Measurements from ENCODE around the gene PPP1CA.
A peak's percentile ranks its signal among the peaks of the same experiment; 100 is the strongest.
"Not testable (repeated sequence)": the region's sequence is repeated elsewhere in the genome, so short reads cannot be mapped to it uniquely, and the experiment has no call there.

The PPP1CA gene

GRCh38 chr11:67408437-67409200, 7.0 kb upstream of the PPP1CA start:
- Histone ChIP-seq H3K36me3 (ENCODE audit: control insufficient read depth, insufficient read depth, low read length) (no peaks in the 10 kb centered on the region), H3K4me3 (ENCODE audit: low read length) (no peak overlapping the region), H3K27ac (ENCODE audit: low read length) (no peak overlapping the region), H3K9me3 (ENCODE audit: control insufficient read depth, insufficient read depth, low read length) (no peaks in the 10 kb centered on the region), H3K27me3 (ENCODE audit: control insufficient read depth, insufficient read depth, low read length) (no peaks in the 10 kb centered on the region), H3K4me1 (ENCODE audit: control insufficient read depth, insufficient read depth, low read length) (peaks cover 4% of the 10 kb centered on the region)
- no CpG with 5 or more reads among the region's 18 CpGs for WGBS (ENCODE audit: insufficient coverage, insufficient read length)
- DNase-seq (ENCODE audit: low read depth, low spot score): no peak

GRCh38 chr11:67407688-67408163, 6.1 kb upstream of the PPP1CA start:
- H3K27ac ChIP-seq (ENCODE audit: low read length): no peak overlapping the region
- no peak overlapping the region for H3K4me3 ChIP-seq (ENCODE audit: low read length)
- H3K9me3 ChIP-seq (ENCODE audit: control insufficient read depth, insufficient read depth, low read length): no peaks in the 10 kb centered on the region
- H3K27me3 ChIP-seq (ENCODE audit: control insufficient read depth, insufficient read depth, low read length): no peaks in the 10 kb centered on the region
- no peak for DNase-seq (ENCODE audit: low read depth, low spot score)
- H3K4me1 ChIP-seq (ENCODE audit: control insufficient read depth, insufficient read depth, low read length): peaks cover 4% of the 10 kb centered on the region
- no peaks in the 10 kb centered on the region for H3K36me3 ChIP-seq (ENCODE audit: control insufficient read depth, insufficient read depth, low read length)
- WGBS (ENCODE audit: insufficient coverage, insufficient read length): no CpG with 5 or more reads among the region's 12 CpGs

- Histone ChIP-seq H3K4me1 (ENCODE audit: control insufficient read depth, insufficient read depth, low read length) (peaks cover 4% of the 10 kb centered on the region), H3K9me3 (ENCODE audit: control insufficient read depth, insufficient read depth, low read length) (no peaks in the 10 kb centered on the region), H3K27me3 (ENCODE audit: control insufficient read depth, insufficient read depth, low read length) (no peaks in the 10 kb centered on the region), H3K36me3 (ENCODE audit: control insufficient read depth, insufficient read depth, low read length) (no peaks in the 10 kb centered on the region), H3K27ac (ENCODE audit: low read length) (no peak overlapping the region), H3K4me3 (ENCODE audit: low read length) (no peak overlapping the region)
- WGBS (ENCODE audit: insufficient coverage, insufficient read length): no CpG with 5 or more reads among the region's 12 CpGs
- DNase-seq (ENCODE audit: low read depth, low spot score): no peak
Measured at GRCh38 chr11:67406969-67407687, 5.5 kb upstream of the PPP1CA start.

GRCh38 chr11:67406420-67406968, 4.8 kb upstream of the PPP1CA start:
- Histone ChIP-seq H3K27me3 (ENCODE audit: control insufficient read depth, insufficient read depth, low read length) (no peaks in the 10 kb centered on the region), H3K9me3 (ENCODE audit: control insufficient read depth, insufficient read depth, low read length) (no peaks in the 10 kb centered on the region), H3K27ac (ENCODE audit: low read length) (no peak overlapping the region), H3K4me1 (ENCODE audit: control insufficient read depth, insufficient read depth, low read length) (peaks cover 6% of the 10 kb centered on the region), H3K36me3 (ENCODE audit: control insufficient read depth, insufficient read depth, low read length) (no peaks in the 10 kb centered on the region), H3K4me3 (ENCODE audit: low read length) (no peak overlapping the region)
- WGBS (ENCODE audit: insufficient coverage, insufficient read length): no CpG with 5 or more reads among the region's 18 CpGs
- no peak for DNase-seq (ENCODE audit: low read depth, low spot score)

- Histone ChIP-seq H3K4me1 (ENCODE audit: control insufficient read depth, insufficient read depth, low read length) (peaks cover 6% of the 10 kb centered on the region), H3K9me3 (ENCODE audit: control insufficient read depth, insufficient read depth, low read length) (no peaks in the 10 kb centered on the region), H3K27ac (ENCODE audit: low read length) (no peak overlapping the region), H3K27me3 (ENCODE audit: control insufficient read depth, insufficient read depth, low read length) (no peaks in the 10 kb centered on the region), H3K4me3 (ENCODE audit: low read length) (no peak overlapping the region), H3K36me3 (ENCODE audit: control insufficient read depth, insufficient read depth, low read length) (no peaks in the 10 kb centered on the region; the same call in 1 of the 2 replicates)
- DNase-seq (ENCODE audit: low read depth, low spot score): no peak
- no CpG with 5 or more reads among the region's 9 CpGs for WGBS (ENCODE audit: insufficient coverage, insufficient read length)
Measured at GRCh38 chr11:67405688-67406339, 4.2 kb upstream of the PPP1CA start.

GRCh38 chr11:67405196-67405567, 3.5 kb upstream of the PPP1CA start:
- no peak overlapping the region for H3K4me3 ChIP-seq (ENCODE audit: low read length)
- no peaks in the 10 kb centered on the region; the same call in 1 of the 2 replicates for H3K36me3 ChIP-seq (ENCODE audit: control insufficient read depth, insufficient read depth, low read length)
- H3K9me3 ChIP-seq (ENCODE audit: control insufficient read depth, insufficient read depth, low read length): no peaks in the 10 kb centered on the region
- no peak overlapping the region for H3K27ac ChIP-seq (ENCODE audit: low read length)
- WGBS (ENCODE audit: insufficient coverage, insufficient read length): no CpG with 5 or more reads among the region's 6 CpGs
- no peak for DNase-seq (ENCODE audit: low read depth, low spot score)
- no peaks in the 10 kb centered on the region for H3K27me3 ChIP-seq (ENCODE audit: control insufficient read depth, insufficient read depth, low read length)
- H3K4me1 ChIP-seq (ENCODE audit: control insufficient read depth, insufficient read depth, low read length): peaks cover 9% of the 10 kb centered on the region

GRCh38 chr11:67404515-67405195, 3.0 kb upstream of the PPP1CA start:
- DNase-seq (ENCODE audit: low read depth, low spot score): no peak
- H3K36me3 ChIP-seq (ENCODE audit: control insufficient read depth, insufficient read depth, low read length): no peaks in the 10 kb centered on the region; the same call in 1 of the 2 replicates
- H3K9me3 ChIP-seq (ENCODE audit: control insufficient read depth, insufficient read depth, low read length): no peaks in the 10 kb centered on the region
- WGBS (ENCODE audit: insufficient coverage, insufficient read length): no CpG with 5 or more reads among the region's 13 CpGs
- H3K27ac ChIP-seq (ENCODE audit: low read length): no peak overlapping the region
- H3K4me1 ChIP-seq (ENCODE audit: control insufficient read depth, insufficient read depth, low read length): peaks cover 7% of the 10 kb centered on the region
- H3K27me3 ChIP-seq (ENCODE audit: control insufficient read depth, insufficient read depth, low read length): no peaks in the 10 kb centered on the region
- H3K4me3 ChIP-seq (ENCODE audit: low read length): no peak overlapping the region

- H3K36me3 ChIP-seq (ENCODE audit: control insufficient read depth, insufficient read depth, low read length): peaks cover 11% of the 10 kb centered on the region; the same call in 1 of the 2 replicates
- H3K27ac ChIP-seq (ENCODE audit: low read length); H3K27me3 ChIP-seq (ENCODE audit: control insufficient read depth, insufficient read depth, low read length); DNase-seq (ENCODE audit: low read depth, low spot score); H3K4me1 ChIP-seq (ENCODE audit: control insufficient read depth, insufficient read depth, low read length); H3K4me3 ChIP-seq (ENCODE audit: low read length); H3K9me3 ChIP-seq (ENCODE audit: control insufficient read depth, insufficient read depth, low read length): not testable (repeated sequence)
- no CpG with 5 or more reads among the region's 9 CpGs for WGBS (ENCODE audit: insufficient coverage, insufficient read length)
Measured at GRCh38 chr11:67403085-67403484, 1.4 kb upstream of the PPP1CA start.

- H3K27me3 ChIP-seq (ENCODE audit: control insufficient read depth, insufficient read depth, low read length); H3K9me3 ChIP-seq (ENCODE audit: control insufficient read depth, insufficient read depth, low read length); DNase-seq (ENCODE audit: low read depth, low spot score); H3K4me1 ChIP-seq (ENCODE audit: control insufficient read depth, insufficient read depth, low read length); H3K27ac ChIP-seq (ENCODE audit: low read length): not testable (repeated sequence)
- H3K4me3 ChIP-seq (ENCODE audit: low read length): peak overlapping the region; percentile 17; the same call in 1 of the 2 replicates
- WGBS (ENCODE audit: insufficient coverage, insufficient read length): no CpG with 5 or more reads among the region's 19 CpGs
- H3K36me3 ChIP-seq (ENCODE audit: control insufficient read depth, insufficient read depth, low read length): peaks cover 19% of the 10 kb centered on the region; the same call in 1 of the 2 replicates
Measured at GRCh38 chr11:67402192-67402839, 658 bp upstream of the PPP1CA start.

All from iPS DF 6.9 (cell line).